GM21619 (cell line): ENCODE results near the gene NOTCH4.
"Not testable (repeated sequence)": the region's sequence is repeated elsewhere in the genome, so short reads cannot be mapped to it uniquely, and the experiment has no call there.

Experiments used
- ATAC-seq: cut with Tn5 transposase; IDR thresholded peaks from one replicate; pipeline ENCODE4 v1.9.1; 2021; ENCODE audit not compliant: unreplicated experiment

NOTCH4 gene

GRCh38 chr6:32218167-32218566 is 5.7 kb downstream of the NOTCH4 start:
- ATAC-seq = no peak

DNA sequence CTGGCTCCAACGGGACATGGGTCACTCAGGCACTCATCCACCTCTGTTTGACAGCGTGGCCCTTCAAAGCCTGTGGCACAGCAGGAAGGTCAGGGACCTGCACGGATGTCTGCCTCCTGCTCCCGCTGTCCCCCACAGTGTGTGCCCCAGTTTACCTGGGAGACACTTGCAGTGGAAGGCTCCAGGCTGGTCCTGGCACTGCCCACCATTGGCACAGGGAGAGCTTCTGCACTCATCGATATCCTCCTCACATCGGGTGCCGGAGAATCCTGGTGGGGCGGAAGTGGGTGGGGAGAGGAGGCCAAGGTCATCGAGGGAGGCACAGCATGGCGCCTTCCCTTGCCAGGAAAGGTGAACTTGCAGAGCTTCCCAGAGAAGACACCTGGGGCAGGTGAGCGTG is 6.9 kb downstream of the NOTCH4 start:
- ATAC-seq = no peak

GRCh38 chr6:32216285-32216684 is 7.6 kb downstream of the NOTCH4 start:
- no peak for ATAC-seq

- ATAC-seq = no peak
Observed at GRCh38 chr6:32215617-32216016, 8.2 kb downstream of the NOTCH4 start.

DNA sequence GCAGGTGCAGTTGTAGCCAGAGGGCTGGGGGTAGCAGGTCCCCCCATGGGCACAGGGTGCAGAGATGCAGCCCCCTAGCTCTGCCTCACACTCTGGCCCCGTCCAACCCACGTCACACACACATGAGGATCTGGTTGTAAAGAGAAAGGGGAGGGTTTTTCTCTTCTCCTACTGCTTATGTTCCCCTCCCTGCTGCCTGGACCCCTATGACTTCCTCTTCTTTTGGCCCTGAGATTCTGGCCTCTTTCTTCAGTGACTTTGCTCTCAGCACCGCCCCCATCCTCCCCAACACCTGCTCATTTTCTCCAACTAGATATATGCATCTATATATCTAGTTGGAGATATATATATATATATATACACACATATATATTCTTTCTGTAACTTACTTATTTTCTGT is 9.7 kb downstream of the NOTCH4 start:
- ATAC-seq = no peak

DNA sequence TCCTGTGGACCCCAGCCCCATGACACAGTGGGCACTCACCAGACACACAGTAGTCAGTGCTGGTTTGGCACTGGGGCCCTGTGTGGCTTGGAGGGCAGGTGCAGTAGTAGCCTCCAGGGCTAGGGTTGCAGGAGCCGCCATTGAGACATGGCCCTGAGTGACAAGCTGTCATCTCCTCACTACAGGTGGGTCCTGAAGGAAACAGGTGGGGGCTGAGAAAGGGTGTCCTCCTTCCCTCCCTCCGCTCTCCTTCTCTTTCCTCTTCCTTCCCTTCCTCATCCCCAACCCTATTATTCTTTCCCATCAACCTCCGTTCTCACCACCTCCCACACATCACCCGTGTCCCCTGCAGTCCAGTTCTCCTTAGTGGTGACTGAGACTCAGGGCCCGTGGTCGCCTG is 10.2 kb downstream of the NOTCH4 start:
- ATAC-seq = no peak

DNA sequence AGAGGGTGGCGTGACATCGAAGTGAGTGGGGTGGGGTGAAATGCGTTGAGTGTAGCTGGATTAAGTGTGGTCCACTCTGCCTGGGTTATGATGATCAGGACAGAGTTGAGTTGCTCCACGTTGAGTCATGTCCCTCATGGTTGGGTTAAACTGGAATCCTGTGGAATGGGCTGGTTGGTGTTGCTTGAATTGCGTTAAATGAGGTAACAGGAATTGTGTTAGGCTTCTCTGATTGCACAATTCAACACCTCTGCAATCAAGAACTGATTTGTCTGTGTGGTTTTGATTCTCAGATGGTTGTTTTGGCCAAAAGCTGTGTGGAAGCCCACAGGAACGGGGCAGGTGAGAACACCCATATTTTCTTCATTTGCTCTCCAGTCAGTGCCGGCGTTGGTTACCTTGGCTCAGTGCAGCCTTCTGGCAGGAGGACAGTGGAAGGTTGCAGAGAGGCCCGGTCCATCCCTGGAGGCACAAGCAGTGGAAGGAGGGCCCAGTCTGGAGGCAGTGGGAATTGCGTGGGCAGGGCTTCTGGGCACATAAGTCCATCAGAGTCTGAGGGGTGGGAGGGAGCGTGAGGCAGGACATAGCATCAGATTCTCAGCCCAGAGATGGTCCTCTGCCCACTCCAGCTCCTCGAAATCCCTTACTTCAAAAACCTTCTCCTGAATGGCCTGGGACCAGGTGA is 11.6 kb downstream of the NOTCH4 start:
- no peak for ATAC-seq

GRCh38 chr6:32211432-32211831 is 12.4 kb downstream of the NOTCH4 start:
- not testable (repeated sequence) for ATAC-seq

- no peak for ATAC-seq
Observed at GRCh38 chr6:32210191-32210601, 13.7 kb downstream of the NOTCH4 start.

DNA sequence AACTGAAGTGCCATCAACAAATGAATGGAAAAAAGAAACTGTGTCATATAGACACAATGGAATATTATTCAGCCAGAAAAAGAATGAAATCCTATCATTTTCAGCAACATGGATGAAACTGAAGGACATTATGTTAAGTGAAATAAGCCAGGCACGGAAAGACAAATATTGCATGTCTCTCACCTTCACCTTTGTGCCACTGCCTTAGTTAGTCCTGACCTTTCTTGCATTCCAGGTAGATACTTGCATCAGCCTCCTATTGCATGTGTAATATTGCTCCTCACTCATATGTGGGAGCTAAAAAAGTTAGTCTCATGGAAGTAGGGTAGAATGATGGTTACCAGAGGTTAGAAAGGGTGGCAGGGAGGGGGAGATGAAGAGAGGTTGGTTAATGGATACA is 14.9 kb downstream of the NOTCH4 start:
- no peak for ATAC-seq

- ATAC-seq = no peak
Observed at GRCh38 chr6:32204268-32204715, 19.6 kb downstream of the NOTCH4 start.

DNA sequence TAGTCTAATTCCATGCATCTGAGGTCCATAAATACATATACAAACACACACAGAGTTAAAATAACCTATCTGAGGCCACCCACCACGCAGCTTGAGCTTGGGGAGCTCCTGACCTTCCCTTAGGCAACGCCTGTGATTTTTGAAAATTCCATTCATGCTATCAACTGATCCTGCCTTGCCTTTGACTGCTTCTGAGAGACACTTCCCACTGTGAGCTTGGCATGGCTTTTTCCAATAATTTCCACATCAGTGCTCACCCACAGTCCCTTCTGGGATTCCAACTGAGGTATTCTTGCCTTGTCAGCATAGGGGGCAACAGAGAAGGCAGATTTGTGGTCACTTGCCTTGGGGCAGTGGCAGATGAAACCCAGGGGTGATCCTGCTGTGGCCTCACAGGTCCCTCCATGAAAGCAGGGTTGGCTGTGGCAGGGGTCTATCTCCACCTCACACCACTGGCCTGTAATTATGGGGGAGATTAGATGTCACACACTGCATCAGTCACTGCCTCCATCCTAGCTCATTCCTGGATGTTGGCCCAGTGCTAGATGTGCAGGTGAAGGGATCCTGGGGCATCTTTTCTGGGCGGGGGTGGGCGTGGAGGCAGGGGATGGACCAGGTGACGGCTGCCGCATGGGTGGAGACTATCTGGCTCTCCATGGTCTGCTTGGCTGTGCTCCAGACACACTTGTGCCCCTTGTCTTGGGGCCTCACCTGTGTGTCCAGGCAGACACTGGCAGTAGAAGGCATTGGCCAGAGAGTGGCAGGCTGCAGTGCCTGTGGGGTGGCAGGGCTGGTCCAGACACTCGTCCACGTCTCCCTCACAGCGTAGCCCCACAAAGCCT is 20.2 kb downstream of the NOTCH4 start:
- ATAC-seq = no peak

- ATAC-seq = no peak
Observed at GRCh38 chr6:32202186-32202585, 21.7 kb downstream of the NOTCH4 start.

GRCh38 chr6:32200711-32201475 is 23.0 kb downstream of the NOTCH4 start:
- no peak for ATAC-seq

DNA sequence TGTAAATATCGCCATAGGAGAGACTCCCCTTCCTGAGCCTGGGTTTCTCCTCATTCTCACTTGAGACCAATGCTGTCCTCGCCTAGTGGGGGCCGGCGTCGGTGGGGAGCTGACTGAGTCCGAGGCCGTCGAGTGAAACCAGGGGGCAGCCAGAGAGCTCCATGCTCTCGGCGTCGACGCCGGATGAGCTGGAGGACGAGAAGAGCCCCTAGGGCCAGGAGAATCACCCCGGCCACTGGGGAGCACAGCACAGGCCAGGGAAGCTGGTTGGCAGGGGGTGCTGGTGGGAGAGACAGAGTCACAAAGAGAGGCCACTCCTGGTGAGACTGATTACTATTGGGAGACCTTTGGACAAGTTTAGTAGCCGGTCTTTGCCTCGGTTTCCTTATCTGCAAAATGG is 25.0 kb downstream of the NOTCH4 start:
- ATAC-seq = no peak

- ATAC-seq = no peak
Observed at GRCh38 chr6:32198345-32198696, 25.5 kb downstream of the NOTCH4 start.

- ATAC-seq = no peak
Observed at GRCh38 chr6:32196682-32197616, 26.9 kb downstream of the NOTCH4 start.

DNA sequence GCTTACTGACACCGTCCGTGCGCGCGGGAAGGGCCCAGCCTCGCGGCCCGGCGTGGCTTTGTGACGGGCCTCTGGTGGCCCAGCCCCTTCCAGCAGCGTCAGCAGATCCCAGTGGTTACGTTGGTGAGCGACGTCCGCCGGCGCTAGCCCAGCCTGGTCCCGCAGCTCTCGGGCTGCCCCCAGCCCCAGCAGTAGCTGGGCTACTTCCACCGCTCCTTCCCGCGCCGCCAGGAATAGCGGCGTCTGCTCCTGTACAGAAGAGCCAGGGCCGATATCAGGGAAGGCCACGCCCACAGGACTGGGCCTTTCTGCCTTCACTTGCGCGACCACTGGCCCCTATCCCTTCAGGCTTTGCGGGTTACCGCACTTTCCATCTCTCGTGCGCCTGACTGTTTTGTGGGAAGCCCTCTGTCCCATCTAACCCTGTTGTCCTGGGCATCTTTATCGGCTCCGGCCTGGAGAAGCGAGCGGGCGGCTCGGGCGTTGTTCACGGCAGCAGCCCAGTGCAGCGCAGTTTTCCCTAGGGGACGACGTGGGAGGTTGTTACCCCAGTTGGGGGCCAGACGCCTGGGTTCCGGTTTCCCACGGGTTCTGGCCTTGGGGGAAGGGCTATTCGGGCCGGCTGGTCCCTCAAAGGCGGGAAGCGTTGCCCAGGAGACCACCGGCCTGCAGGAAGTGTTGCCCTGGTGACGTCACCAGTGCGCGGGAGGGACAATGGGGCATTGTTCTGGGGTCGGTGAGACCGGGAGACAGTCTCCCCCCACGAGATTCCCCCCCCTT is 27.8 kb downstream of the NOTCH4 start:
- peak; percentile 67 for ATAC-seq

- ATAC-seq = peak; percentile 65
Observed at GRCh38 chr6:32195652-32195901, 28.3 kb downstream of the NOTCH4 start.
